CD4-positive, alpha-beta T cell treated with Interferon alpha-2 for 1 hour (primary cell): ENCODE measurements around the gene KXD1.
"Not testable (repeated sequence)": the region's sequence is repeated elsewhere in the genome, so short reads cannot be mapped to it uniquely, and the experiment has no call there.

Experiments used
- DNase-seq, 2 donors: peaks; one replicate each; pipeline ENCODE4 v3.0.0-alpha.2; 2020 to 2022

The KXD1 gene

DNA sequence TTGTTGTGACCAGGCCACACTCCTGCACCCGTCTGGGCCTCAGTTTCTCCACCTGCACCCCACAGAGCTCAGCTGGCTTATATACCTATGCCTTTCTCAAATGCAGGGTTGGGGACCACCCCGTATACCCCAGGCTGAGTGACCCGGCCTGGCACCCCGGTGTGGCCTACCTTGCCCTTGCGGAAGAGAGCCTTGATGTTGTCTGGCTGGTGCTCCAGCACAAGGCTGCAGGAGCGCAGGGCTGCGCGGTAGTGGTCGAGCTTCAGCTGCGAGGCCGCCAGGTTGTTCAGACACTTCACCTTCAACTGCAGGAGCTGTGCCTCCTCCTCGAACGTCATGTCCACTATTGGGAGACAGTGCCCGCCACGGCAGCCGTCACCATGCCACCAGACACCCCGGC, 20.2 kb upstream of the KXD1 start:
- no peak for DNase-seq

- no peak for DNase-seq
Observed at GRCh38 chr19:18538115-18538514, 19.6 kb upstream of the KXD1 start.

- no peak for DNase-seq
Observed at GRCh38 chr19:18539372-18539771, 18.3 kb upstream of the KXD1 start.

DNA sequence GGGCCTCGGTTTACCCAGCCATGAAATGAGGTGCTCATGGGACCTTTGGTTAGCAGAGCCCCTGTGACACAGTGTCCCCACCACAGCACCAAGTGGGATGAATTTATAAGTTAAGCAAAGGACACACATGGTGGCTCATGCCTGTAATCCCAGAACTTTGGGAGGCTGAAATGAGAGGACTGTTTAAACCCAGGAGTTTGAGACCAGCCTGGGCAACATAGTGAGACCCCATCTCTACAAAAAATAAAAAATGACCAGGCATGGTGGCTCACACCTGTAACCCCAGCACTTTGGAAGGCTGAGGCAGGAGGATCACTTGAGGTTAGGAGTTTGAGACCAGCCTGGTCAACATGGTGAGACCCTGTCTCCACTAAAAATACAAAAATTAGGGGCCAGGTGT, 17.5 kb upstream of the KXD1 start:
- DNase-seq, result not testable (repeated sequence)

GRCh38 chr19:18541258-18541991, 16.2 kb upstream of the KXD1 start:
- no peak for DNase-seq

DNA sequence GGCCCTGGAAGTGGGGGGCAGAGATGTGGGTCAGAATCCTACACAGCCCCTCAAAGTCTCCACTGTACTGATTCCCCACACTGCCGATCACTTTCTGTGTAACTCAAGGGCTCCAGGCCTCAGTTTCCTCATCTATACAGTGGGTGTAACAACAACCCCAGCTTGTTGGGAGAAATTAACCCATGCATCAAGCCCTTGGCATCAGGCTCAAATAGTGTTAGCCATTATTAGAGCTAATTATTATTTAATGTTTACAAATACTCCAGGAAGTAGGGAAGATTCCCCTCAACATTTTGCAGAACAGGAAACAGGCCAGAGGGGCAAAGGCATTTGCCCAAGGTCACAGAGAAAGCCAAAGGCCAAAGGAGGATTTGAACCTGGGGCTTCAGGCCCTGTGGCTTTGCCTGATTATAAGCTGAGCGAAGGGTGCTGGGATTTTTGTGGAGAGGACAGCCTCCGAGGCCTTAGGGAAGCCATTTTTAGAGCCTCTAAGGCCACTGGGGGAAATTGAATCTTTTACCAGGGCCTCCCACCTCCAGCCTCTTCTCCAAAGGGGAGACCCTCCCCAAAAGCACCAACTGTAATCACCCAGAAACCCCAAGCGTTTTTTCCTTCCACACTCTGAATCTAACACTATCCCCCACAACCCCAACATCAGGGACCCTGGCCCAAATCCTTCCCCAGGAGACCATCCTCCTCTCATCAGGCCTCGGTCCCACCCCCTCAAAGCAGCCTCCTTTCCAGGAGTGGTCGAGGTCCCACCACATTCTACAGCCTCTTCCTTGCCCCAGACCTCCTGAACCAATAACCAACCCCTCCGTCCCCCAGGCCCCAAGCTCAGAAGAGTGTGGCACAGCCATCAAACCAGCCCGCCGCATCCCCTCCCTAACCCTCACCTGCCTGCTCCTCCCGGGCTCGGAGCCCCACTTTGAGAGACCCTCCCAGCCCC, 15.4 kb upstream of the KXD1 start:
- no peak for DNase-seq

GRCh38 chr19:18542941-18543813, 14.5 kb upstream of the KXD1 start, which contains the start of gene FKBP8:
FKBP8 (minus strand) TSS chr19:18543573; CDS start chr19:18541970, 1,603 bp downstream.
- DNase-seq, result peak; percentile 91 to 94

- peak; percentile 83 to 91 for DNase-seq
Observed at GRCh38 chr19:18543814-18544475, 13.7 kb upstream of the KXD1 start.

DNA sequence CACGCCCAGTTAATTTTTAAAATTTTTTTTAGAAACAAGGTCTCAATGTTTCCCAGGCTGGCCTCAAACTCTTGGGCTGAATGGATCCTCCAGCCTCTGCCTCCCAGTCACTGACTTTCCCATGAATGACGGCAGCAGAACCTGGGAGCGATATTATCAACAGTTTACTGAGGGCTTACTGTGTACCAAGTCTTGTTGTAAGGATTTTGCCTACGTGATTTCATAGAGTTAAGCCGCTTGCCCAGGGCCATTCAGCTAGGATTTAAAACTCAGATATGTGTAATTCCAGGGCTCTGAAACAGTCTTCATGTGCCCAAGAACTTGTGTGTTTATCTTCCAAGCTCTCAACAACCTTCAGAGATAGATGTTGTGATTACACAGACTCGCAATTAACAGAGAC, 6.0 kb upstream of the KXD1 start:
- DNase-seq, result no peak

DNA sequence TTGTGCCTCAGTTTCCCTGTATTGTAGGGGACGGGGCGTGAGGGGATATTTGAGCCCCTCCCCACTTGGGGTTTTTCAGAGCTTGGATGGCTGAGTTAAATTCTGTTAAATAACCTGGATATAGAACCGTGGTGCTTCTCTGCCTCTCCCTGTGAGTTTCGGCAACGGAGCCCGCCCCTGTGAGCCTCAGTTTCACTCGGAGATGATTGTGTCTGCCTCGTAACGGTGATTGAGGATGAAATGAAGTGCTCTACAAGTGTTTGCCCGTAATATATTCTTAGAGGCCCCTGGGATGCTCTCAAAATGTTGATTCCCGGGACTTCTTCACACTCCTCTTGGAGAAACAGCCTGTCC, 509 bp downstream of the KXD1 start:
- DNase-seq, result peak in 1 of 2 donors; percentile 17

DNA sequence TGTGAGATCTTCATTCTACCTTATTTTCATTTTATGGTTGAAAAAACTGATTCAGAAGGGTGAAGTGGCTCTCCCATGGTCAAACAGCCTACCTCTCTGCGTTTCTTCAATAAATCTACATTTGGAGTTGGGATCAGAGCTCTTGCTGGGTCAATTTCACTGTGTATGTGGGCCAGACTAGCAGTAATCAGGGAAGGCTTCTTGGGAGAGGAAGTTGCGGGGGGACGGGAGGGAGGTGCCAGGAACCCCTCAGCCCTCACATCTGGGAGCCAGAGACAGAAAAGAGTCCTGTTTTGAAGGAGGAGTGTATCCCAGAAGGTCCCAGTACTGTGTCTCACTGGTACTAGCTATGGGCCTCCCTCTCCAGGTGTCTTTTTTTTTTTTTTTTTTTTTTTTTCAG, 934 bp downstream of the KXD1 start:
- no peak for DNase-seq

- DNase-seq, result no peak
Observed at GRCh38 chr19:18559685-18560084, 2.0 kb downstream of the KXD1 start.

DNA sequence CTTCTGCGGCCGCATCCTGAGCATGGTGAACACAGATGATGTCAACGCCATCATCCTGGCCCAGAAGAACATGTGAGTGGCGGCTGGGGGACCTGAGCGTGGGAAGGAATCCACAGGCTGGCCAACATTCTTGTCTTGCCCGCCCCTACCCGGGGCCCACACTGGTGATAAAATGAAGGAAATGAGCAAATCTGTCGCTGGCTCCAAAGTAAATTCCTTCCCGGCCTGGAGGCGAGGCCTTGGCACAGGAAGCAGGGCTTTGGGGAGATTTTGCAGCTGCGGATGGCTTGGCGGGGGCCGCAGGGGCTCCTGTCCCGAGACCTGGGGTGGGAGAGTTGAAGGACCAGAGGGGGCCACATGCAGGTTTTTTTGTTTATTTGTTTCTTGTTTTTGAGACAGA, 4.4 kb downstream of the KXD1 start:
- no peak for DNase-seq

DNA sequence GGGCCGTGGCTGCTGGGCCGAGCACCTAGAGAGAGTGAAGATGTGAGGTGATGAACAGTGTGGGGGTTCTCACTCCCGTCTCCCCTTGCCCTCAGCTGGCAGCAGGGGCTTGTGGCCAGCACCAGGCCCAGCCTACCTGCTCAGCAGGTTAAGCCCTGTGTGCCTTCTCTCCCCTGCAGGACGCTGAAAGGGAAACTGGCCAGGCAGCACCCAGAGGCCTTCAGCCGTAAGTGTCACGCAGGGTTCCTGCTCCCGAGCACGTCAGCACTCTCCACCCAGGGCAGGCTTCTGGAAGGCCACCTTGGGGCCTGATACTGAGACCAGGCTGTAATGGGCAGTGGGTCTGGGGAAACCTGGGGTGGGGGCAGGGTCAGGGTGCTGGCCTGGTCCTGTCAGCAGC, 9.3 kb downstream of the KXD1 start:
- DNase-seq, result no peak

DNA sequence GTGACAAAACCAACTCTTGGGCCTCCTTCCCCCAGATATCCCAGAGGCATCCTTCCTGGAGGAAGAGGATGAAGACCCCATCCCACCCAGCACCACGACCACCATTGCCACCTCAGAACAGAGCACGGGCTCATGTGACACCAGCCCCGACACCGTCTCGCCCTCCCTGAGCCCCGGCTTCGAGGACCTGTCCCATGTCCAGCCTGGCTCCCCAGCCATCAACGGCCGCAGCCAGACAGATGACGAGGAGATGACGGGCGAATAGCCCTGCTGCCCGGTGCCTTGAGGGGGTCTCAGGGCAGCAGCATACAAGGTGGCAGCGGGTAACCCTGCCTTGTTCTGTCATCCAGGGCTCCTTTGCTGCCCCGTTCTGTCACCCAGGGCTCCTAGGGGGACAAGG, 10.7 kb downstream of the KXD1 start:
- no peak for DNase-seq

- DNase-seq, result peak; percentile 98 to 99
Observed at GRCh38 chr19:18571564-18572344, 14.1 kb downstream of the KXD1 start, which contains the start of gene UBA52. UBA52 (plus strand) TSS chr19:18571857; CDS start chr19:18573301, 1,444 bp downstream.

- no peak for DNase-seq
Observed at GRCh38 chr19:18574691-18575291, 17.1 kb downstream of the KXD1 start.

DNA sequence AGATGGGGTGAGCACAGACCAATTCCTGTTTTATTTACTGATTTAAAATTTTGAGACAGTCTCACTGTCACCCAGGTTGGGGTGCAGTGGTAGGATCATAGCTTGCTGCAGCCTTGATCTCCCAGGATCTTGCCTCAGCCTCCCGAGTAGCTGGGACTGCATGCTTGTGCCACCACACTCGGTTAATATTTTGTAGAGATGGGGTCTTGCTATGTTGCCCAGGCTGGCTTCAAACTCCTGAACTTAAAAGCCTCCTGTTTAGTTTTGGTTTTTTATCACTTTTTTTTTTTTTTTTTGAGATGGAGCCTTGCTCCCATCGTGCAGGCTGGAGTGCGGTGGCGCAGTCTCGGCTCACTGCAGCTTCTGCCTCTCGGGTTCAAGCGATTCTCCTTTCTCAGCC, 18.7 kb downstream of the KXD1 start:
- DNase-seq, result no peak

GRCh38 chr19:18577365-18577914, 19.8 kb downstream of the KXD1 start:
- no peak for DNase-seq

DNA sequence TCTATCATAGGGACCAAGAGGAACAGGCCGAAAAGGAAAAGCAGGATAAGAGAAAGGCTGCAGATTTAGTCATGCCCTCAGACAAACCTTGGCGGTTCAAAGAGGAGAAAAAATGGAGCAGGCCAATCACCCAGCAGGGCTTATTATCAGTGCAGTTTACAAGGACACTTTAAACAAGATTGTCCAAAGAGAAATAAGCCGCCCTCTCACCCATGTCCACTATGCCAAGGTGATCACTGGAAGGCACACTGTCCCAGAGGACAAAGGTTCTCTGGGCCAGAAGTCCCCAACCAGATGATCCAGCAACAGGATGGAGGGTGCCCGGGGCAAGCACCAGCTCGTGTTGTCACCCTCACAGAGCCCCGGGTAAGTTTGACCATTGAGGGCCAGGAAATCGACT, 22.6 kb downstream of the KXD1 start:
- DNase-seq, result no peak

- DNase-seq, result no peak
Observed at GRCh38 chr19:18586306-18586705, 28.6 kb downstream of the KXD1 start.
